Measurements from ENCODE around the gene ACBD4.
A peak's percentile ranks its signal among the peaks of the same experiment; 100 is the strongest.

ACBD4 gene

DNA sequence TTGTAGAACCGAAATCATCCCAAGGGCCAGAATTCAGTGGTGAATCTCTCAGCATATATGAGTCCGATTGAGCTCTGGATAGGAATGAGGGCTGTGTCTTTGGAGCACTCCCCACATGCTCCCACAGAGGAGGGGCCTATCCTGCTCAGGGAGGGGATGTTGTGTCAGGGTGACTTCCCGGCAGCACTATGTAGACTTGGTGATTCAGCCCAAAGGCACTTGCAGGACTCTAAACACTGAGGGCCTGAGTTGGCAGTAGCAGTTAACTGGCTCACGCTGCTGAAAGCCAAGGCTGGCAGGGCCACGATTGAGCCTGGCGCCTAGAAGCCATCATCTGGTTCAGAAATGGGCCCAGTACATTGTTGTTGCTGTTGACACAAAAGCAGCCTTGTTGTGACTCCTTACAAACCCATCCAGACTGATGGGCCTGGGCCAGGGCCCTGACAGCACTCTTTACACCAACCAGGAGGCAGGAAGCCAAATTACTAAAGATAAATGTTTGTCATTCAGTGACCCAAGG lies 42.5 kb upstream of the ACBD4 start:
- TF ChIP-seq, protein P1, sequence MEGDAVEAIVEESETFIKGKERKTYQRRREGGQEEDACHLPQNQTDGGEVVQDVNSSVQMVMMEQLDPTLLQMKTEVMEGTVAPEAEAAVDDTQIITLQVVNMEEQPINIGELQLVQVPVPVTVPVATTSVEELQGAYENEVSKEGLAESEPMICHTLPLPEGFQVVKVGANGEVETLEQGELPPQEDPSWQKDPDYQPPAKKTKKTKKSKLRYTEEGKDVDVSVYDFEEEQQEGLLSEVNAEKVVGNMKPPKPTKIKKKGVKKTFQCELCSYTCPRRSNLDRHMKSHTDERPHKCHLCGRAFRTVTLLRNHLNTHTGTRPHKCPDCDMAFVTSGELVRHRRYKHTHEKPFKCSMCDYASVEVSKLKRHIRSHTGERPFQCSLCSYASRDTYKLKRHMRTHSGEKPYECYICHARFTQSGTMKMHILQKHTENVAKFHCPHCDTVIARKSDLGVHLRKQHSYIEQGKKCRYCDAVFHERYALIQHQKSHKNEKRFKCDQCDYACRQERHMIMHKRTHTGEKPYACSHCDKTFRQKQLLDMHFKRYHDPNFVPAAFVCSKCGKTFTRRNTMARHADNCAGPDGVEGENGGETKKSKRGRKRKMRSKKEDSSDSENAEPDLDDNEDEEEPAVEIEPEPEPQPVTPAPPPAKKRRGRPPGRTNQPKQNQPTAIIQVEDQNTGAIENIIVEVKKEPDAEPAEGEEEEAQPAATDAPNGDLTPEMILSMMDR (conservative IDR thresholded peaks at IDR 0.05; ENCODE audit: low read depth, low read length): no peak
- Histone ChIP-seq H3K79me2 (ENCODE audit: insufficient read depth, low read depth) (no peaks in the 10 kb centered on the region), H3K27me3 (ENCODE audit: insufficient read depth, low read depth) (no peaks in the 10 kb centered on the region), H3K9ac (no peak overlapping the region), H2AFZ (ENCODE audit: low read depth) (no peak overlapping the region), H3K4me2 (no peak overlapping the region), H3K36me3 (ENCODE audit: insufficient read depth) (peaks cover 14% of the 10 kb centered on the region; the same call in 1 of the 2 replicates), H3K4me1 (ENCODE audit: low read depth, poor library complexity, severe bottlenecking) (peaks cover 3% of the 10 kb centered on the region), H3K4me3 (IDR thresholded peaks at IDR 0.05; ENCODE audit: insufficient read depth, low read depth, low read length) (no peak overlapping the region), H3K27ac (no peak overlapping the region), H4K20me1 (ENCODE audit: insufficient read depth) (no peaks in the 10 kb centered on the region)

GRCh38 chr17:45093444-45094110 lies 41.9 kb upstream of the ACBD4 start:
- Histone ChIP-seq H3K4me1 (ENCODE audit: low read depth, poor library complexity, severe bottlenecking) (peaks cover 9% of the 10 kb centered on the region), H3K4me2 (no peak overlapping the region), H2AFZ (ENCODE audit: low read depth) (no peak overlapping the region), H4K20me1 (ENCODE audit: insufficient read depth) (no peaks in the 10 kb centered on the region), H3K27me3 (ENCODE audit: insufficient read depth, low read depth) (no peaks in the 10 kb centered on the region), H3K9ac (no peak overlapping the region), H3K36me3 (ENCODE audit: insufficient read depth) (peaks cover 16% of the 10 kb centered on the region; the same call in 1 of the 2 replicates), H3K27ac (no peak overlapping the region), H3K4me3 (IDR thresholded peaks at IDR 0.05; ENCODE audit: insufficient read depth, low read depth, low read length) (no peak overlapping the region), H3K79me2 (ENCODE audit: insufficient read depth, low read depth) (no peaks in the 10 kb centered on the region)
- TF ChIP-seq, protein P1 (conservative IDR thresholded peaks at IDR 0.05; ENCODE audit: low read depth, low read length): no peak

DNA sequence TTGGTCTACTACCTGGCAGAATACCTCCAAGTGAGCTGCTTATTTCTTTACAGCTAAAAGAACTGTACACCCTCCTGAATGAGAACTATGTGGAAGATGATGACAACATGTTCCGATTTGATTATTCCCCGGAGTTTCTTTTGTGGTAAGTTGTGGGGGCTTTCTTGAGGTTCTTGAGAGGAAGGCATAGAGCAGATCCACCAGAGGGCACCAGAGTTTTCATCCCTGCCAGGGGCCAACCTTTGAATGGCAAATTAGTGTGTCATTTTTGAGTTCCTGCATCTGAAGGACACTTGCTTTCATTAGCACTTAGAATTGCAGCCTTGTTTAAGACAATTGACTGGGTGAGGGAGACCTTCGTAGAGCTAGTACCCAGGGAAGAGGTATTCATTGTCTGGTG lies 39.3 kb upstream of the ACBD4 start:
- H3K9ac ChIP-seq: no peak overlapping the region
- H3K4me2 ChIP-seq: no peak overlapping the region
- no peak overlapping the region for H3K4me3 ChIP-seq (IDR thresholded peaks at IDR 0.05; ENCODE audit: insufficient read depth, low read depth, low read length)
- H3K36me3 ChIP-seq (ENCODE audit: insufficient read depth): peaks cover 18% of the 10 kb centered on the region; the same call in 1 of the 2 replicates
- no peaks in the 10 kb centered on the region for H3K79me2 ChIP-seq (ENCODE audit: insufficient read depth, low read depth)
- TF ChIP-seq, protein P1 (conservative IDR thresholded peaks at IDR 0.05; ENCODE audit: low read depth, low read length): peak; percentile 82
- peaks cover 15% of the 10 kb centered on the region for H3K4me1 ChIP-seq (ENCODE audit: low read depth, poor library complexity, severe bottlenecking)
- H4K20me1 ChIP-seq (ENCODE audit: insufficient read depth): no peaks in the 10 kb centered on the region
- no peak overlapping the region for H2AFZ ChIP-seq (ENCODE audit: low read depth)
- no peaks in the 10 kb centered on the region for H3K27me3 ChIP-seq (ENCODE audit: insufficient read depth, low read depth)
- no peak overlapping the region for H3K27ac ChIP-seq

DNA sequence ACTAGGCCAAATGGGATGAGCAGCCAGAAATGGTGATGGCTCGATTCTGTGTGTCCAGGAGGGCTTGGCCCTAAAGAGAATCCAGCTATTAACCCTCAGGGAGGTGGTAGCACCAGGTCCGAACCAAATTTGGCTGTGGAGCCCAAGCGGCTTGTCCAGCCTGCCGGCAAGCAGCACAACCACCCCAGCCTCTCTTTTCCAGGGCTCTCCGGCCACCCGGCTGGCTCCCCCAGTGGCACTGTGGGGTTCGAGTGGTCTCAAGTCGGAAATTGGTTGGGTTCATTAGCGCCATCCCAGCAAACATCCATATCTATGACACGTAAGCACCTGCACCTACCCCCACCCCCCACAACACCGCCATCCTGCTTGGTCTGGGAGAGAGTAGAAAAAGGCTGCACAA lies 38.6 kb upstream of the ACBD4 start:
- H3K4me2 ChIP-seq: no peak overlapping the region
- peaks cover 15% of the 10 kb centered on the region for H3K4me1 ChIP-seq (ENCODE audit: low read depth, poor library complexity, severe bottlenecking)
- H2AFZ ChIP-seq (ENCODE audit: low read depth): no peak overlapping the region
- H3K27me3 ChIP-seq (ENCODE audit: insufficient read depth, low read depth): no peaks in the 10 kb centered on the region
- peaks cover 18% of the 10 kb centered on the region; the same call in 1 of the 2 replicates for H3K36me3 ChIP-seq (ENCODE audit: insufficient read depth)
- H4K20me1 ChIP-seq (ENCODE audit: insufficient read depth): no peaks in the 10 kb centered on the region
- H3K27ac ChIP-seq: no peak overlapping the region
- no peaks in the 10 kb centered on the region for H3K79me2 ChIP-seq (ENCODE audit: insufficient read depth, low read depth)
- no peak overlapping the region for H3K4me3 ChIP-seq (IDR thresholded peaks at IDR 0.05; ENCODE audit: insufficient read depth, low read depth, low read length)
- TF ChIP-seq, protein P1 (conservative IDR thresholded peaks at IDR 0.05; ENCODE audit: low read depth, low read length): no peak
- no peak overlapping the region for H3K9ac ChIP-seq

Data from KMS-11 (cell line).